DMS 273 treated with DMSO at 0.1 percent for 48 hours (cell line): Measurements from ENCODE around the gene INSIG1.

ENCODE experiments used
- DNase-seq: peaks from one replicate; lab custom pipeline; 2025; lab: John Stamatoyannopoulos, UW

INSIG1 gene

DNA sequence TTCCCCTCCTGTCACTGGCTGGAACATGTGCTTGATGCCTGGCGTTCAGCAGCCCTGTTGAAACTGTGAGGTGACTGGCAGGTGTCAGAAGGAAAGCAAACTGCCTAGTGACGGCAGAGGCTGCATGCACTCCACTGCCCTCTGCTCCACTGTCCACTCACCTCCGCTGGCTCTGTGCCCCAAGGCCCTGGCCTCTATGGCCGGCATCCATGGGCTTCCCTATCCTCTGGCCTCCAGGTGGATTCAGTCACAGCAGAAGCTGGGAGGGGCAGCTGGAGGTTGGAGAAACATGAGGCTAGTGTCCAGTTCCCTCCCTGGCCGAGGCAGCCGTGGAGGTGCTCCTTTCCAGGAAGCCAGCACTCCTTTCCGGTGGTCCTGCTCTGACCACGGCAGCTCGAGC lies 31.2 kb upstream of the INSIG1 start:
- DNase-seq: no peak

DNA sequence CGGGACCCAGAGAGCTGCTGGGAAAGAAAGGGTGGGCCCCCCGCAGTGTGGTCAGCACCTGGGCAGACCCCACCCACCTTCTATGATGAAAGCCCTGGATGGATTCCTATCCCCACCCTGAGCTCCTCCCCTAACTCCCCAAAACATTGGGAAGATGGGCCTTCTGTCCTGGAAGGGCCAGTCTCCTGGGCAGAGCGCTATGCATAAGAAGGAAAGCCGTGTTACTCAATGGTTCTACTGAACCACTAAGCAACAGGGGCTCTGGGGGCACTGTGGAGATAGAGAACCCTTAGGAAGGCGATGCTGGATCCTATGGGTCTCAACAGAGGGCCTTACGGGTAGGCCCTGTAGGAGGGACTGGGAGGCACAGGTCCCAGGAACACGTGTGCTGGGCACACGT lies 30.7 kb upstream of the INSIG1 start:
- DNase-seq: no peak

DNA sequence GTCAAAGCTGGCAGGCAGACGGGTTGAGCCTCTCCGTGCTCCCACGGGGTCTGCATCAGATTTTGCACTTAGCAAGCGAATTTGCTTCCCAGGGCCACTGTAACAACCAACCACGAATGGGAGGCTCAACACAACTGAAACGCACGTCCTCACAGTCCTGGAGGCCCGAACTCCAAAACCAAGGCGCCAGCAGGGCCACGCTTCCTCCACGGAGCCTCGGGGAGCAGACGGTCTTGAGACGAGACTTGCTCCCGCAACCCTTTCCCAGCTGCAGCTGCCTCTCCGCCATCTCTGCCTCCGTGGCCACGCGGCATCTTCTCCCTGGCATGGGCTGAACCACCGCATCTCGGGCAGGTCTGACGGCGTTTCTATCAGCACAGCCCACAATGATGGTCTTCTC lies 30.2 kb upstream of the INSIG1 start:
- no peak for DNase-seq

DNA sequence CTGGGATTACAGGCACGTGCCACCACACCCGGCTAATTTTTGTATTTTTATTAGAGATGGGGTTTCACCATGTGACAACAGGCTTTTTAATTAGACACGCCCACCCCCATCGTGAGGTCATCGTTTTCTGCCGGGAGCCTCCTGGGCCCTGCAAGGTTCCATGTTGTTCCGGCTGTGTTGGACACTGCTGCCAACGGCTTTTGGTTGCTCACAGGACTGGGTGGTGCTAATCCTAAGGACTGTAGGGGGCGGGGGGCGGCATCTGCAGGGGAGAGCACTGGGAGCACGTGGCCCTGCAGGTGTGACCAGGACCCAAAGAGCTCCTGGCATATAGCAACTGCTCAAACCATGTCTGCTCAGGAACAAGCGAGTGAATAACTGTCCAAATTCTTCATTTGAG lies 29.5 kb upstream of the INSIG1 start:
- DNase-seq: no peak

DNA sequence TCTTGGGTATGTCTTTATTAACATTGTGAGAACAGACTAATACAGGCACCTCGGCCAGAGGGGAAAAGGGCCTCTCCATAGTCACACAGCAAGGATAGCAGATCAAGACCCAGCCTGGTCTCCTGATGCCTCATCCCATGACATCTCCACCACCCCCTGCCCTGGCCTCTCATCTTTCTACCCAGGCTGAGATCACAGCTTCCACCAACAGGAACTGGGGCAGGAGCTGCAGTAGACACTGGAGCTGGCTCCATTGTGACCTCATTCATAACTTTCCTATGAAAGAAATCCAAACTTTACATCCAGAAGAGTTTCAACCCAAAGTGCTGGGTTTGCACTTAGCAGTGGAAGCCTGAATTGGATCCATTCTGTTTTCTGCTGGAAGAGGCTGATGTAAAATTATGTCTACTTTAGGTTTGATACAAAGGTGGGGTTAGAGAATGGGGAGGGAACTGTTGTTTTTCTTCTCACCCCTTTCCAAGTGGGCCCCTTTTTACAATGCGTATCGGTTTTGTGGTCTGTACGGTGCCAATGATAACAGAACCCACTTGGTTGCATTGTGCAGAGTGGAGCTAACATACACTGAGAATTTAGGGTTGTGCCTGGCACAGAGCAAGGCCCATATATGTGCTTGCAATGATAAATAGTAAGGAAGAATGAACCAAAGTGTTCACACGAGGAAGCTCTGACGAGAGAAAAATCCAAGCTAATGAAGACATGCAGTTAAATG lies 28.6 kb upstream of the INSIG1 start:
- DNase-seq: no peak

DNA sequence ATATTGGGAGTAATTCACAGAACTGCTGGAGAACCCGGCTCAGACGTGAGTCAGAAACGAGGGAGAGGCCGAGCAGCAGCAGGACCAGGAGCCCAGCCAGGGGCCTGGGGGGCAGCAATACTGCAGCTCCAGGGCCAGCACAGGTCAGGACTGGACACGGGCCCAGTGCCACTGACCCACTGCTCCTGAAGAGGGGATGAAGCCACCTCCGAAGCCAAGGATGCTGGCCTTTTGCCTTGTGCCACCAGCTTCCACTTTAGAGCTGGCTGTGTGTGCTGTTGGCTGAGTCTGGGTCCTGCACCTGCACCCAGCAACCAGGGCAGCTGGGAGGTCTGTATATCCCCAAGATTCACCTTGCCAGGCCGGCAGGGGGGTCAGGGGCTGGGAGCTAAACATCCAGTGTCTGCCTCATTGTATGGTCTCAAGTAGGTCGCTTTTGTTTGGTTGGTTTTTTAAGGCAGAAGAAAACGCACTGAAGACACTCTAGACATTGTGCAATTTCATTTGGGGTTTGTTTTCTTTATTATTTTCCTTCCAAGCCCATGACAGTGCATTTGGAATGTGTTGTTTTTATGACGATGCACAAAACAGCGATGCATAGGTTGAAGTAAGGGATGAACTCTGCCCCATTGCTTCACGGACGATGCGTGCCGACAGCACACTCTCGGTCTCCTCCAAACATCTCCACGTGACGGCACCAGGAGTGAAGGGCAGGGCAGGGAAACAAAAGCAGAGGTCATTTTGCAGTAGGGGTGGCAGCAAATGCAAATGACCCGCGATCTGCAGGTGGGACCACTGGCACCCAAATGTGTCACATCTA lies 27.7 kb upstream of the INSIG1 start:
- no peak for DNase-seq

DNA sequence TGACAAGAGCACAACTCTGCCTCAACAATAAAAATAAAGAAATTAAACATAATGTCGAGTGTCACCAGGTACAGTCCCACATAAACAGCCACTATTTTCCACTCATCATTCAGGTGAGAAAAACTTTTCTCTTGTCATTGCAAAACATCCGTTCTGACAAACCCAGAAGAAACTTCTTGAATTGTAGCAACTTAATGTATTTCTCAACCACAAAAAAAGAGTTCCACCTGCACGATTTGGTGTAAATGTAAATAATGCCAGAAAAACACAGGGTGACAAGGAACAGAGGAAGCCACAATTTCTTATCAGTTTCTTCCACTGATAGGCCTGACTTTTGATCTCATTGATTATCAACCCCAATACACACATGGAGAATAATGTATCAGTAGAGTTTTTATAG lies 26.8 kb upstream of the INSIG1 start:
- DNase-seq: no peak

DNA sequence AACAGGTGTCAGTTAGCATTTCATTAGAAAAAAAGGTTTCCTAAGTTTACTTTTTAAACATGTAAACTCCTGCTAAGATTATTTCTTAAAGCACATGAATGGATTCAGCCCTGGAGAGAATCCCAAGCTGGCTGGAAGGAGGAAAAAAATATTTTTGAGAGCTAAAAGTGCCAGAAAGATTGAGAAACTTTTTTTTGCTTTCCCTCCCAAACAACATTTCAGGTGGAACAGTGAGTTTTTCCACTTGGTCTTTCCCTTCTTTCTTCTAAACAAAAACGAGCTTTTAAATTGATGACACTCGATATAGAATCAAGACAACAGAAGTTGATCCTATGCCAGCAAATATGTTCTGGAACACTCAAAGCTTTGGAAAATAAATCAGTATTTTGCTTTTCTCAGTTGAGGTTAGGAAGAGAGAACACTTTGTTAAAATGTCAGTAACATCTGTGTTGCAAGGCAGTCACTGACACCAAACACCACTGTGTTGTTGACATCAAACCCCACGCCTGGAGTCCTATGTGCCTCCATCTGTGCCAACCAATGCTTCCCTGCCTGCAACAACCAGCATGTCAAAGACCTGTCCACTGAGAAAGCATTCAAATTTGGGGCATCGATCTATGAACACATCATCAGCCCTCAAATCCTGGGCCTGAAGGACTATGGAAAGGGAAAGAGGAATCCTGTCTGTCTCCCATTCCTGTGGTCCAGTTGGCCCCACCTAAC lies 22.9 kb upstream of the INSIG1 start:
- no peak for DNase-seq

DNA sequence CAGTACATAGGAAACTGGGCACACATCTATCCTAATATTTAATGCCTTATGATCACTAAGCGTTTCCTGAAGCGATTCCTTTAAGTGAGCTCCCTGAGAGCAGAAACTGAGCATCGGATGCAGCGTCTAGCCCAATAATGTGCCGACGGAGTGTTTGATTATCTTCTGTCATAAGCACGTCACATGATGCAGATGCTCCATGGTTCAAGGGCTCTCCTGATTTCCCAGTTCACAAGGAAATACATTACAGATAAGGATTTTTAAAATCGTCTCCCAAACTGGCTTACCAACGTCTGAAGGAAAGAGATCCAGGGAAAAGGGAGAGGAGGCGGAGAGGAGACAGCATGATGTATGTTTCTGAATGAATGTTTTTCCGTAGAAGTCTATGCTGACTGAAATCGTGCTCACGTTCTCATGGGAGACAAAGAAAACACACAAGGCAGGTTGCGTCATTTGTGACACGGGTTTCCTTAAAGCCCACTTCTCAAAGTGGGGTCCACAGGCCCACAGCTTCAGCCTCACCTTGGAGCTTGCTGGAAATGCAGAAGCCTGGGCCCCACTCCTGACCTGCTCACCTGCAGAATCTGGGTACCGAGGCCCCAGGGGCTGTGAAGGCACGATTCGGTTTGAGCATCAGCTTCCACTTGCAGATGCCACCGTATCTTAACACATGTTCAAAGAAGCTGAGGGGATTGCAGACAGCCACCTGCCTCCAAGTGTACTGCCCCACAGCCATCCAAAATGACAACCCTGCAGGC lies 21.5 kb upstream of the INSIG1 start:
- no peak for DNase-seq

DNA sequence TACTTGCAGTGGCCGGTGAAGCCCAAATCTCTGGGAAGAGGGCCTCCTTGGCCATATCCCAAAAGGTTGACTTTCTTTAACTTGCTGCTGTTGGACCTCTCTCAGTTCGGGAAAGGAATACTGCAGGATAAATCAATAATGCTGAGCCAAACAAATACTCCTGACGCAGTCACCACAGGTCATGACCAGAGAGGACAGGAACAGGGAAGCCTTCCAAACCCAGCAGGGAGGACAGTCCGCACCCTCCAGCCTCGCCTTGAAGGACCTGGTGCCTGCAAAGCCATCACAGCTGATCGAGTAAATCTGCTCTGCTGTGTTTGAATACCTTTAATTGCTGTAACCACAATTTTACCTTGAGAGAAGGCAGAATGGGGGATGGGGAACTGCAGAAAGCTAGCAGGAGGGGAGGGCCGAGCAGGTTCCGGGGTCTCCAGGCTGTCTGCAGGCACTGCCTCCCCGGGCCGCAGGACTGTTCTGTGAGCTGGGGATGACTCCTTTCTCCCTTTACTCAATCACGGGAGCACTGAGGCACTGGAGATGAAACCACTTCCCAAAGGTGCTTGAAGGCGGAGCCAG lies 20.8 kb upstream of the INSIG1 start:
- no peak for DNase-seq

DNA sequence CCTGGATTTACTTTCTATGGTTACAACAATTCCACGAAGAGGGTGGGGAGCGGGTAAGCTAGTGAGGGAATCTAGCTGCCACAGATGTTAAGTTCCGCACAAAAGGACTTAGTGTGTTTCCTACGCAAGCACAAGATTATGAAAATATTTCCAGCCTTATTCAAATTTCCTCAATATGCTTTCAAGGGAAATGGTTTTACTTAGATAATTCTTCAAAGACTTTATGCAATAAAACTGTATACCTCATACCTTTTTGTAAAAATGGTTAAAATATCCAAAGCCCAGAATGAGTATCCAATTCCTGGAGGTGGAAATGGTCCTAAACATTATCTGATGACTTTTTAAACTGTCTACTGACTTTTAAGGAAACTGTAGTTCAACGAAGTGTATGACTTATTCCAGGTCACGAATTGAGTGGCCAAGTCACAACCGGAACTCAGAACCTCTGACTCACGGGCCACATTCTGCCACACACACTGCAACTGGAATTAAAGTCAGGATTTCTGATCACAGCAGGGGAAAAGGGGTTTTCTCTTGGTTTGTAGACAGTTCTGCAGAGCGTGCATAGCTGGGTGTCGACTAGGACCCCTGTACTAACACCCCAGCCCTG lies 20.2 kb upstream of the INSIG1 start:
- DNase-seq: no peak

DNA sequence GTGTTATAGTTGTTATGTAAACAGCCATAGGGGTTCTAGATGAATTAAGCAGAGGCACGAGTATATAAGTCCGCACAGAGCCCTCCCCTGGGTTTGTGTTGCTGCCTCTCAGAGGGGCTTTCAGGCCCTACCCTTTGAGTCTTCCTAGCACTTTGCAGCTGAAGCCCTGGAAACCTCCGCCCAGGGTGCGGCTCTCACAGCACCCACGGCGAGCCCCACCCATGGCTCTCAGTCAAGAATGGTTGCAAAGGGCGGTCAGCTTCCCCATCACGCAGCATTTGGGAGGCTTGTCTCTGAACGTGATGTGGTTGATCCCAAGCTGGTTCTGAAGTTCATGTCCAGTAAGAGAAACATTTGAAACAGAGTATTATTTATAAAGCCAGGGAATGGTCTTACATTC lies 18.8 kb upstream of the INSIG1 start:
- no peak for DNase-seq

DNA sequence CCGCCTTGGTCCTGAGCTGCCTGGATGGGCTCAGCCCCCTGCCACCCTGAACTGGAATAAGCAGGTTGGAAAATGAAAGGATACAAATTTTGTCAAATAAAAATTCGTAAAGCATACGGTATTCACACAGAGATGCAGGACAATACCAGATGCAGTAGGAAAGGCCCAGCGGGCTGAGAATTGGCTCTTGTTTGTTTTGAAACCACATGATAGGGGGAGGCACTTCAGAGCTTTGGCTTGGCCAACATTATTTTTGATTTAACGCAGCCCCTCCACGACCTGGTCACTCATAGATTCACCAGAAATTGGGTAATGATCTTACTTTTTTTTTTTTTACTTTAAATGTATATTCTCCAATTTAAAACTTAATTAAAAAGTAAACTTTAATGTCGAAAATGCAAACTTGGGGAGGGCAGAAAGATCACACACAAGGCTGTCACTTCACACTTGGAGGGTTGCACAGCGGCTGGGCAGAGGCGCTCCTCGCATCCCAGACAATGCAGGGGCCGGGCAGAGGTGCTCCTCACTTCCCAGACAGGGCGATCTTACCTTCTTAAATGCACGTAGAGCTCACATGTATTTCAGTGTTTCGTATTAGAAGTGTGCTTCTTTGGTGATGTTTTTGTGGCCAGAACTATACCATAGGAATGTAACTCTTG lies 17.8 kb upstream of the INSIG1 start:
- no peak for DNase-seq

DNA sequence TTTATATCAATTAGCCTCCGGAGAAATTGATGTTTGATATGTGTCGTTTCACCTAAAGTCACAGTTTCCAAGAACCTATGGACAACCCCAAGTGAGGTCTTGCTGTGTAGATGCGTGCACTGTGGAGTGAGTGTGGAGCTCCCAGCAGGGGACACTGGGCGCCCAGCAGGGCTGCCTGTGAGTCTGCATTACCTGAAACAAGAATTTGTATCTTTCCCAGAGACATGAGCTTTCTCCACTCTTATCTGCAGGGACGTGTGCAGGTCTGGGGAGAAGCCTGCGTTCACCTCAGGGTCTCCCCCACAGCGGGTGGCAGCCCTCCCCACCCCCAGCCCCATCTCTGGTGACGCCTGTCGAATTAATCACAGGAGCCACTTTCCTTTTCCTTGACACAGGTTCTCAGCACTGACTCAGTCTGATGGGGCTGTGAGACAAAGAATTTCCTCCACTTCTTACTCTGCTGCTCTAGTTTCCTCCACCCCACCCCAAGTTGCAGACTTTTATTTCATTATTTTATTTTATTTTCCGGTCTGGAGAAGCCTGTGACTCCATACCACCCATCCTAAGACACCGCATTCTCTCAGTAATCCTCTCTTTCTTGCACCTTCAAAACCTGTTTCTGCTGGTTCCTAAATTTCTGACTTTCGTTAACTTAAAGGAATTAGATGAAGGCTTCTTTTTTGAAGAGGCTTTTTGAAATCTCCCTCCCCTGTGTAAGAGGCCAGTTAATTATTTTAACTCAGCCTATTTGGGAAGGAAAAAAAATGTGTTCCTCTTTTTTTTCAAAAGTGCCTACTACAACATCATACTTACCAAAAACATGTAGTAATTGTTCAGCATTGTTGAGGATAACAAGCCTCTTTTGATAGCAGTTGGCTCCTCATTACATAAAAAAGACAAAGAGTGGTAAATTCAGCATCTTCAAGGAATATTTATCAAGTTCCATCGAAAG lies 17.0 kb upstream of the INSIG1 start:
- no peak for DNase-seq

DNA sequence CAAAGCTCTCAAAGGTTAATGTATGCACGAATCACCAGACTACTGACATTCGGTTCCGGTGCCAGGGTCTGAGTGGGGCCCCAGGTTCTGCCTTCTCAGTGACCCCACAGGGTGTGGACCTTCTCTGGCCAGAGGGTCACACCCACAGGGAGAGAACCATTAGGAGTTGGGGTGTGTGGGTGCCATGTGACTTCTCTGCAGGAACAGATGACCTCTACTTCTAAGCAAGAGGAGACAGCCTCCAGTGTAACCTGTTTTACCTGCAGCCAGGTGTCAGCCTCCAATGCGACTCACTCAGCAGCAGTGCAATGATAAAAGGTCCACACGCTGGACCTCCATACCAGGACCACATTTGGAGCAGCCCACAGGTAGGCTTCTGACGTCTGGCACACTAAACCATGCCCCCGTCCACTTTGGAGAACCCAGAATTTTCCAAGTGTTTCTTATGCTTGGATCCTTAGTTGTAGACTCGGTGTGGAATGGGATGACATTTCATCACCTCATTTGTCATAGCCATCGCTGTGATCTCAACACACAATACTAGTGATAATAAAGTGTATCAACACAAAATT lies 16.2 kb upstream of the INSIG1 start:
- no peak for DNase-seq

DNA sequence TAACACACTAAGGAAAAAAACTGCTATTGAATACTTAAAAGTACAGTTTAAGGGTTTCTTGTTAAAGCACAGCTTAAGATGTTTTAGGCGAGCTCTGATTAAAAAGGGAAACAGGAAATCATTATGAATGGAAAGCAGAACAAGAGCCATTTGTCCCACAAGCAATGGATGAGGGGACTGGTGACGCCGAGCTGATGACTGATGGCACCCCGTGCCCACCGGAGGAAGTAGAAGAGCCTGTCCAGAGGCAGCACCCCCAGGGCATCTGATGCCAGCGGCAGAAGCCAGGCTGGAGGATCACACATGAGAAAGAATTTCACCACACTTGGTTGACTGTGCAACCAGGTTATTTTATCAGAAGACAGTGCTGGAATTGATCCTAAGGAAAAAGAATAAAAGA lies 15.0 kb upstream of the INSIG1 start:
- no peak for DNase-seq

DNA sequence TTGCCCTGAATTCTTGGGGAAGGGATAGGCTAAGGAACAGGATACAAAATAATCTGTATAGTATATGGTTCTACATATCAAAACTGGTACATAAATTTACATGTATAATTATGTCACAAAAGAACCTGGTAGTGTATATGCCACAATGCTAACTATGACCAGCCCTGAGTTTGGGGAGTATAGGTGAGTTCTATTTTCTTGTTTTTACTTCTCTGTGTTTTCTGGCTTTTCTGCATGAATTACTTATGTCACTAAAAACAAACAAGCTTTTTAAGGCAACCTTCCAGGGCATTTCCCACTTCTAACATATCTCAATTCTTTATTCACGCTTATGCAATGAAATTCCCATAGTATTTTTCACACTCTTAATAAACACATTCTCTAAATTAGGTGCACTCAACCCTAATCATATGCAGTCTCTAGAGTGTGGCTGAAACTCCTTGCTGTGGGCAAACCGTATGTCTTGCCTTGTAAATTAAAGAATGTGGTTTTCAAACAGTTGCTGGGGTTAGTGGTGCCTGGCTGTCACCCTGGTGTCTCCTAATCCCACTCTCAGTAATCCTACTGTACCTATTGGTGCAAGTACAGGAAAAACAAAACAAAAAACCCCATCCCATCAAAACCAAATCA lies 14.0 kb upstream of the INSIG1 start:
- no peak for DNase-seq

DNA sequence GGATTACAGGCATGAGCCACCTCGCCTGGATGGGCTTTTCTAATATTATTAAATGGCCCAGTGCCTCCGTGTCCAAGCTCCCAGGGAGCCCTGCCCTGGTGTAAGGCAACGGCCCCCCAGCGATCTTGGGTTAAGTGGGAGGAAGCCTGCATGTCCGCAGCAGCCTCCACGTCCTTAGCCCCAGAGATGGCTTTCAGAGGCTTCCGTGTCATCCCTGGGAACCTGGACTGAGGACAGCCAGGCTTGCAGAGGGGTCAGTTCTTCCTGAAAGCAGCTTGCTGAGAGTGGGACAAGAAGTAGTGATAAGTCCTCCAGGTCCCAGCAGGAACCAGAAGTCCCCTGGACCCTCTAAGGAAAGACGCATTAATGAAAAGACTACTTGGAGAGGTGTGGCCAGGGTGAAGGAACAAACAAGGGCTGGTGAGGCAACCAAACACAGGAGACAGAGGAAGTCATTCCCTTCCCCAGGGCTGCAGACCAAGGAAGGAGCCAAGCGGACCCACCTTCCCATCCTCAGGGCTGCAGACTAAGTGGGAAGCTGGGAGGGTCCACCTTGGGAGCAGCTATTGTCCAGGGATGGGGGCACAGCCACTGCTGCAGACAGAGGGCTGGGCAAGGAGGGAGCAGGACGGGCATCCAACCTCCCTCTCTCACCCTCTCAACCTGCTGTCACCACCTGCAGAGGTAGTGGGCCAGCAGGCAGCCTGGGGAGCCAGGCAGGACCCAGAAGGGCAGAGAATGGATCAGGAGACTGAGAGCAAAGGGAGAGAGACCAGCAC lies 13.0 kb upstream of the INSIG1 start:
- no peak for DNase-seq
